Skeletal muscle cell (primary cell): ENCODE data around the gene PRPF8.
"Not testable (repeated sequence)": the region's sequence is repeated elsewhere in the genome, so short reads cannot be mapped to it uniquely, and the experiment has no call there.

ENCODE experiments used
- DNase-seq: peaks from one replicate; pipeline ENCODE4 v3.0.0-alpha.2; 2010; ENCODE audit warnings: low read depth
- H3K4me3 ChIP-seq: 2 replicates; pipeline ENCODE4 v1.5.1; 2011; ENCODE audit warnings: low read depth, mild to moderate bottlenecking, control low read depth, low read length, moderate library complexity

The PRPF8 gene

GRCh38 chr17:1716912-1717695 is 32.4 kb upstream of the PRPF8 start:
- peak overlapping the region; percentile 73 for H3K4me3 ChIP-seq
- DNase-seq = peak; percentile 96

GRCh38 chr17:1716076-1716911 is 31.6 kb upstream of the PRPF8 start:
- peak; percentile 100 for DNase-seq
- peak overlapping the region; percentile 81 for H3K4me3 ChIP-seq

GRCh38 chr17:1715803-1716075 is 31.1 kb upstream of the PRPF8 start:
- H3K4me3 ChIP-seq = peak overlapping the region; percentile 81
- no peak for DNase-seq

- peak; percentile 77 for DNase-seq
- H3K4me3 ChIP-seq = peak overlapping the region; percentile 81
Measured at GRCh38 chr17:1714980-1715802, 30.5 kb upstream of the PRPF8 start.

- peak; percentile 91 for DNase-seq
- H3K4me3 ChIP-seq = peak overlapping the region; percentile 81
Measured at GRCh38 chr17:1714427-1714979, 29.8 kb upstream of the PRPF8 start.

- peak overlapping the region; percentile 81 for H3K4me3 ChIP-seq
- no peak for DNase-seq
Measured at GRCh38 chr17:1713878-1714426, 29.3 kb upstream of the PRPF8 start.

GRCh38 chr17:1713160-1713877 is 28.7 kb upstream of the PRPF8 start:
- H3K4me3 ChIP-seq = peak overlapping the region; percentile 81
- DNase-seq = no peak

- no peak overlapping the region for H3K4me3 ChIP-seq
- no peak for DNase-seq
Measured at GRCh38 chr17:1712271-1712670, 27.6 kb upstream of the PRPF8 start.

GRCh38 chr17:1711804-1712203 is 27.1 kb upstream of the PRPF8 start:
- no peak for DNase-seq
- no peak overlapping the region for H3K4me3 ChIP-seq

GRCh38 chr17:1710807-1711553 is 26.3 kb upstream of the PRPF8 start:
- DNase-seq = no peak
- H3K4me3 ChIP-seq = peak overlapping the region; percentile 72

- no peak for DNase-seq
- peak within 1 kb of the TSS; percentile 72 for H3K4me3 ChIP-seq
Measured at GRCh38 chr17:1709971-1710806, 25.5 kb upstream of the PRPF8 start, which contains the start of gene TLCD2. Gene TLCD2 (minus strand): TSS chr17:1710377. CDS start chr17:1710242, 135 bp downstream.

GRCh38 chr17:1709403-1709951 is 24.8 kb upstream of the PRPF8 start:
- DNase-seq = no peak

GRCh38 chr17:1708791-1709346 is 24.2 kb upstream of the PRPF8 start:
- H3K4me3 ChIP-seq, DNase-seq: not testable (repeated sequence)

More at GRCh38 chr17:1709403-1709951, 24.8 kb upstream of the PRPF8 start:
- H3K4me3 ChIP-seq = peak overlapping the region; percentile 72

GRCh38 chr17:1707107-1707506 is 22.4 kb upstream of the PRPF8 start:
- no peak overlapping the region for H3K4me3 ChIP-seq
- DNase-seq = no peak

- H3K4me3 ChIP-seq = no peak overlapping the region
- no peak for DNase-seq
Measured at GRCh38 chr17:1705004-1705403, 20.3 kb upstream of the PRPF8 start.

GRCh38 chr17:1703063-1703462 is 18.4 kb upstream of the PRPF8 start:
- DNase-seq = no peak
- H3K4me3 ChIP-seq = no peak overlapping the region

- not testable (repeated sequence) for H3K4me3 ChIP-seq, DNase-seq
Measured at GRCh38 chr17:1699891-1700290, 15.2 kb upstream of the PRPF8 start.
